ENCODE results near the gene UQCR11.

Gene UQCR11

DNA sequence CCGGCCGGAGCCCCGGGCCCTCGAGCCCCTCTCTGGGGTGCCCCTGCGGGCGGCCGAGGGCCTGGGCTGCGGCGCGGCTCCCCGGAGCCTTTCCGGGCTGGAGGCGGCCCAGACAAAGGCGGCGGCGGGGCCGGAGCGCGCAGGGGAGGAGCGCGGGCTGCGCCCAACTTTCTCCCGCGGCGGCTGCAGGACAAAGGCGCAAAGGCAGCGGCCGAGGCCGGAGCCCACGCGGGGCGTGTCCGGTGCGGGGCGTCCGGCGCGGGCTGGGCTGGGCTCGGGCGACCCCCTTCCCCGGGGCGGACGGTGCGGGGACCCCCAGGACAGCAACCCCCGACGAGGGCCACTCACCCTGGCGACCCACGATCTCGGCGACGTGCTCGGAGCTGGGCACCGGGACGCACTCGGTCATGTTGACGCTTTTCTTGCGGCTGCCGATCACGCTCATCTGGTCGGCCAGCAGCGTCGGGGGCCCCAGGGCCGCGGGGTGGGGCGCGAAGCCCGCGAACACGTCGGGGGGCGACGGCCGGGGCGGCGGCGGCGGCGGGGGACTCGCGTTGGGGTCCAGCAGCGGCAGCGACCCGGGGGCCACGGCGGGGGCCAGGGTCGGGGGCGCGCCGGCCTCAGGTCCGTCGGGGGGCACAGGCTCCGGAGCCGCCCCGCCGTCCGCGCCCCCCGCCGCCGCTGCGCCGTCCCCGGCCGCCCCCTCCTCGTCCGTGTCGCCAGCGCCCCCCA lies 38.0 kb downstream of the UQCR11 start:
- DNase-seq (ENCODE audit: low read depth): no peak

DNA sequence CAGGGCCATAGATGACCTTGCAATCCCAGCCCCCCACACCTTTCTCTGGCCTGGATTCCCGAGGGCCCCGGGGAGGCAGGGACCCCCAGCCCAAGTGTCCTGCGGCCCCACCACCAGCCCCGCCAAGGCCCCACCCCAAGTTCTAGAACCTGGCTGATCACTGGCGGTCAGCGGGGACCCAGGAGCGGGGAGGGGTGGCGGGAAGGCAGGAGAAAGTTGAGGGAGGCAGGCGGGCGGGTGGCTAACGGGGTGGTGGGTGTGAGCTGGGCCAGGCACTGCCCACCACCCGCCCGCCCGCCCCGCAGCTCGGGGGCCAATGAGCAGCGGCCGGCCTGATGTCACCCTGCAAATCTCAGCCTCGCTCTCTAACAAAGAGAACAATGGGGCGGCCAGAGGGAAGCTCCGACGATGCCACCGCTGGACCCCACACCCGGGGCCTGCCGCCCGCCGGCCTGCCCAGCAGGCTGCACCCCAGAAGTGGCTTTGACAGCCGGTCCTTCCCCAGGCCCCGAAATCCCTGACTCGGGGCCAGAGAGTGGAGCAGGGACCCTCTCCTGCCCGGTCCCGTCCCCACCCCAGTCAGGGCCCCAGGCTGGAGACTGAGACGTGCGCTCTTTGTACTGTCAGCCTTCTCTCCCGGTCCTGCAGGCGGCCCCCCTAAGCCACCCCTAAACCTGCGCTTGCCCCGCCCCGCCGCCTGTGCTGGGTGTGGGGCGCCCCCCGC lies 38.7 kb downstream of the UQCR11 start:
- no peak for DNase-seq (ENCODE audit: low read depth)

- no peak for DNase-seq (ENCODE audit: low read depth)
Observed at GRCh38 chr19:1563251-1563650, 42.0 kb downstream of the UQCR11 start.

GRCh38 chr19:1561236-1561842 lies 43.9 kb downstream of the UQCR11 start:
- DNase-seq (ENCODE audit: low read depth): no peak

DNA sequence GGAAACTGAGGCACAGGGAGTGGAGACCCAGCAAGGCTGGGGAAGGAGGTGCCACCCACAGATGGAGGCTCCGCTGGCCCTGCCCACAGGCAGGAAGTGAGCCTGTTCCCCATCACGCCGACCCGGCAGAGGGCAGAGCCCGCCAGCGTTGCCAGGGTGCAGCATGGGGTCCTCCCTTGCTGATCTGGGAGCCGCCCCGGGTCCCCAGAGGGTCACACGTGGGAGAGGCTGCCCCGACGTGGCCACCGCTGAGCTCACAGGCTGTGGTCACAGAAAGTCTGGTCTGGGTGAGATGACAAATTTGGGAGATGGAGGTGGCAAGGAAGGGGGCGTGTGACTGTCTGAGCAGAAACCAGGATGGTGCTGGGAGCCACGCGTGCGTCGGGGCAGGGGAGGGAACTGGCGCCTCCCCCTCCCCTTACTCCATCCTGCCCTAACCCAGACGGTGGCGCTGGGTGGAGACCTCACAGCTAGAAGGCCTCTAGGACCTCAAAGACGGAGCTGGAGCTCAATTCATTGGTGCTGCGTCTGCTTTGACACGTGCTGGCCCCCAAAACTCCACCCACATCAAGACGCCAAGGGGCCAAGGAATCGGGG lies 44.9 kb downstream of the UQCR11 start:
- DNase-seq (ENCODE audit: low read depth): no peak

DNA sequence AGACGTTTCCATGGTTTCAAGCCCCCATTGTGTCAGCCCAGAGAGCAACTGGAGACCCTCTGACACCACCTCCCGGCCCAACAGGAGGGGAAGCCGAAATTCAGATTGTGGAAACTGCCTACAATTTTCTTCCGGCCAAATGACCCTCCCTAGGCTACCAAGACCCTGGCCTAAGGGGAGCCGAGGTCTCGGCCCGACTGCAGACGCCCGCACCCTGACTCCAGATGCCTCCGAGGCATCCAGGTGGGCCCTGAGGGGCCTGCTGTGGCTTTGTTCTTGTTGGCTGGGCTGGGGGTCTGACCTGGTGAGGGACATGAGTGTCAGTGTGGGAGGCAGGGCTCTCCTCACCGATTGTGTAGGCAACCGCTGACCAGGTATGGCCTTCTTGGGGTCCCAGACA lies 46.7 kb downstream of the UQCR11 start:
- no peak for DNase-seq (ENCODE audit: low read depth)

DNA sequence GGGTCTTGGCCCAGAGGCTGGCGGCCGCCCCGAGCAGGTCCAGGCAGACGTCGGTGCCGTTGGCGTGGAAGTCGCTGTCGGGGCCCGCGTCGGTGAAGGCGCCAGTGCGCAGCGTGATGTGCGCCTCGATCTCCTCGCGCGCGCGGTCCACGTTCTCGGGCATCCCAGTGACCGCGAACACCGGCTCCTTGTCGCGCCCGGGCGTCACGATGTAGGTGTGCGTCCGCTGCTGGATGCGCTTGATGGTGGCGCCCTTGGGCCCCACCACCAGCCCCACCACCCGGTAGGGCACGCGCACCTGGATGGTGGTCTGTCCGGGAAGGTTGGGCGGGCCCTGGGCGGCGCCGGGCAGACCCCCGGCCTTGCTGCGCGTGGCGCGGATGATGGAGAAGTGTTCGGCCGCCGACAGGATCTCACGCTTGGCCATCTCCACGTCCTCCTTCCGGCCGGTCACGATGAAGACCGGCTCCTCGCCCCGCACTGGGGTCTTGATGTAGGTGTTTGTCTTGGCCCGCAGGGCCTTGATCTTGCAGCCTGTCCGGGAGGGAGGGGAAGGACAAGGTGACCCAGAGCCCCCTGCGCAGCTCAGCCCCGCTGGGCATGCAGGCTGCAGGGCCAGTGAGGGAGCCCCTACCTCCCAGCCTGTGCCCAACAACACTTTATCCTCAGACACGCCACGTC lies 48.7 kb downstream of the UQCR11 start:
- no peak for DNase-seq (ENCODE audit: low read depth)

- DNase-seq (ENCODE audit: low read depth): no peak
Observed at GRCh38 chr19:1555487-1556389, 49.5 kb downstream of the UQCR11 start.

DNA sequence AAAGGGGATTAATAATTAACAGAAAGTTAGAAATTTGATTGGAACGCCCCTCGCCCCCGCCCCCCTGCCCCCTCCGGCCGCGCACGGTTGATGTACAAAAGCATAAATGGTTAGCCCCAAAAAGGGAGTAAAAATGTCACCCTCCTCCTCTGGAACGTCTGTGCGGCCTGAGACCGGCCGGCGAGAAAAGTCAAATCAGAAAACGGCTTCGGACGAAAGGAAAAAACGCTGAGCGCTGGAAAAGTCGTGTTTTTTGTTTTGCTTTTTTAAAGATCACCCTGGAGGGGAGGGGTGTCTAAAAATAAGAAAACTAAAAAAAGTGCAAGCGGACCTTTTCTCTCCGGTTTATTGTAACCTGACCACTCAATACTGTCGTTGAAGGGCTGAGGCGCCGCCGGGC lies 50.3 kb downstream of the UQCR11 start:
- no peak for DNase-seq (ENCODE audit: low read depth)

DNA sequence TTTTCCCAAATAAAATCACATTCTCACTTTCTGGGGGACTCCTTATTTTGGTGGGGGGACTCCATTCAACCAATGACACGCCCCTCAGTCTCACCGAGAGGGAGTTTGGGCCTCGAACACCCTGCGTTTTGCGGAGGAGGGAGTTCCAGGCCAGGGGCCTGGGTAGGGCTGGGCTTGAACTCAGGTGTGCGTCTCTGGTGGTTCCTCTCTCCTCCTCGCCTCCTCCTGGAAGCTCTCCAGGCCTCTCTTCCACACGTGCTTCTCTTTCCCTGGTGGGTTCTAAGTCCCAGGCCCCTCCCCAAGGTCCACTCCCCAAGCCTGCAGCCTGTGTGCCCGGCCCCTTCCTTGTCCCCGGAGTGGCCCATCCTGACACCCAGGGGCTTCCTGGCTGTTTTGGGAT lies 51.8 kb downstream of the UQCR11 start:
- DNase-seq (ENCODE audit: low read depth): no peak

DNA sequence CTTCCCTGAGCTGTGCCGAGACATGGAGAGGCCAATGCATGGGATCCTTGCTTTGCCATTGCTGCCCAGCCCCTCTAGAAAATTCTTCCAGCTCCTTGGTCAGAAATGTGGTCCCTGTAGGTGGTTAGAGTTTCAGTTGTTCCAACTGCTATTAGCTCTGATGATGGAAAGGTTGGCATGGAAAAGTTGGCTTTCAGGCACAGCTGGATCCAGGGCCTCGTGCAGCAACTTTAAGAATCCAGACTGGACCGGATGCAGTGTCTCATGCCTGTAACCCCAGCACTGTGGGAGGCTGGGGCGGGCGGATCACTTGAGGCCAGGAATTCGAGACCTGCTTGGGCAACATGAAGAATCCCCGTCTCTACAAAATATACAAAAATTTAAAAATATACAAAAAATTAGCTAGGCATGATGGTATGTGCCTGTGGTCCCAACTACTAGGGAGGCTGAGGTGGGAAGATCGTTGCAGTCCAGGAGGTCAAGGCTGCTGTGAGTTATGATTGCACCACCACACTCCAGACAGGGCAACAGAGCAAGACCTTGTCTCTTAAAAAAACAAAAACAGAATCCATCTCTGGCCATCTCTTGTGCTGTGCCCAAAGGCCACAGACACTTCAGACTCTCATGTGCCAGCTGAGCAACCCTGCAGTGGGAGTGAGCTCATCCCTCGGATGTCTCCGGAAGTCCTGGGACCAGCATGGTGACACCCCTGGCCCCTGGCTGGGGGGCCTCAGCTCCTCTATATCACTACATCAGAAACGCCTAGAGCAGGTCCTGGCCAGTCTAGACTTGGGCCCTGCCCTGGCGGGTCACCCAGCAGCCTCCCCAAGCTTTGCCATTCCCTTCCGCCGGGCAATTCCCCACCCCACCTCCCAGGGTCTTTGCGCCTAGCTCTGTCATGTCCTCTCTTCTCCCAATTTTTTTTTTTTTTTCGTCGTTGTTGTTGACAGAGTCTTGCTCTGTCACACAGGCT lies 53.9 kb downstream of the UQCR11 start:
- DNase-seq (ENCODE audit: low read depth): no peak

DNA sequence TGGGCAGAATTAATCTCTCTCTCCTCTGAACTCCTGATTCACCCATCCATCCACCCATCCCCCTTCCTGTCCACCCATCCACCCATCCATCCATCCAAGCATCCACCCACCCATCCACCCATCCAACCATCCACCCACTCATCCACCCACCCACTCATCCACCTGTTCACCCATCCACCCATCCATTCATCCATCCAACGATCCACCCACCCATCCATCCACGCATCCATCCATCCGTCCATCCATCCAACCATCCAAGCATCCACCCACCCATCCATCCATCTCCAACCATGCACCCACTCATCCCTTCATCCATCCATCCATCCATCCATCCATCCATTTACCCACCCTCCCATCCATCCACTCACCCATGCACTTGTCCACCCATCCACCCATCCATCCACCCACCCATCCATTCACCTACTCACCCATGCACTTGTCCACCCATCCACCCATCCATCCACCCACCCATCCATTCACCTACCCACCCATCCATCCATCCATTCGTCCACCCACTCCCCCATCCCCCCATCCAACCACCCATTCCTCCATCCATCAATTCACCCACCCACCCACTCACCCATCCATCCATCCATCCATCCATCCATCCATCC lies 55.8 kb downstream of the UQCR11 start:
- no peak for DNase-seq (ENCODE audit: low read depth)
